ENCODE measurements around the gene LYPLAL1. TPM values are rescaled to one million over a fixed set of nuclear protein-coding genes. Genes with fewer than 3 reads are reported as not detected.

LYPLAL1 gene
- total and polyA plus RNA-seq, 2 of the 8 experiments (the other 6 are each of a cell fraction or from before 2014, with no cell fraction given): 6.3 to 23.8 TPM

GRCh38 chr1:219257751-219258150, 84.1 kb downstream of the LYPLAL1 start:
- no peak overlapping the region for H2BK20ac ChIP-seq (ENCODE audit: low read length)
- no peak overlapping the region for H2BK12ac ChIP-seq (ENCODE audit: low read depth, low read length)
- no peak overlapping the region for H3K4ac ChIP-seq (replicated peaks; ENCODE audit: insufficient read length, low read depth, low read length)
- H3K27me3 ChIP-seq (replicated peaks in 1 of 4; ENCODE audit: control insufficient read depth in 3 of 4, extremely low read depth in 1 of 4, insufficient read depth in 3 of 4, low read length in 3 of 4): no peaks in the 10 kb centered on the region
- no peak for FAIRE-seq
- no peak overlapping the region for H3K18ac ChIP-seq (ENCODE audit: extremely low read depth, low read length)
- H4K20me1 ChIP-seq (replicated peaks in 1 of 2; ENCODE audit: control insufficient read depth in 1 of 2, insufficient read depth in 2 of 2, low read length in 2 of 2): no peaks in the 10 kb centered on the region
- H3K9ac ChIP-seq (replicated peaks in 1 of 4; ENCODE audit: extremely low read depth in 1 of 4, low read depth in 3 of 4, low read length in 3 of 4): no peak overlapping the region
- no peak overlapping the region for H4K91ac ChIP-seq (replicated peaks; ENCODE audit: insufficient read length, low read length)
- H3K36me3 ChIP-seq (ENCODE audit: control insufficient read depth in 2 of 4, insufficient read depth in 4 of 4, low read length in 3 of 4): no peaks in the 10 kb centered on the region; a peak in 1 of 8 replicates
- TF ChIP-seq NRF1 (IDR thresholded peaks at IDR 0.05; ENCODE audit: low read depth, low read length): no peak
- no peak for TF ChIP-seq MAFK (IDR thresholded peaks at IDR 0.05; ENCODE audit: low read depth, low read length)
- TF ChIP-seq SP1 (IDR thresholded peaks at IDR 0.05; ENCODE audit: low read depth, low read length): no peak
- CTCF ChIA-PET (ENCODE audit: partially characterized antibody): no interaction called here
- no peak overlapping the region for H3K23ac ChIP-seq (ENCODE audit: insufficient read length)
- H3K9me3 ChIP-seq (ENCODE audit: insufficient read depth in 2 of 2, low read depth in 1 of 2, low read length in 1 of 2): no peaks in the 10 kb centered on the region
- H3K79me1 ChIP-seq (ENCODE audit: low read depth, low read length): no peaks in the 10 kb centered on the region
- H3K4me2 ChIP-seq (ENCODE audit: insufficient read depth in 1 of 2, low read depth in 2 of 2, low read length in 2 of 2): no peak overlapping the region
- no peak overlapping the region for H3K4me3 ChIP-seq (ENCODE audit: extremely low read depth in 1 of 4, insufficient read depth in 2 of 4, low read depth in 3 of 4, low read length in 4 of 4)
- no peak overlapping the region for H3K27ac ChIP-seq (ENCODE audit: low read depth, low read length)
- H2BK5ac ChIP-seq (ENCODE audit: low read depth, low read length): no peak overlapping the region
- H4K5ac ChIP-seq (ENCODE audit: insufficient read length, low read depth, low read length): no peak overlapping the region
- POLR2A ChIA-PET (ENCODE audit: partially characterized antibody): no interaction called here
- H3K23me2 ChIP-seq (ENCODE audit: low read depth, low read length): no peaks in the 10 kb centered on the region
- H3K56ac ChIP-seq (replicated peaks; ENCODE audit: insufficient read length, low read depth, low read length): no peak overlapping the region
- DNase-seq (ENCODE audit: low read depth in 1 of 2, low spot score in 2 of 2): no peak
- H4K8ac ChIP-seq (ENCODE audit: extremely low read depth, insufficient read depth, low read length): no peak overlapping the region
- H2BK15ac ChIP-seq (ENCODE audit: low read length): no peak overlapping the region
- no peak overlapping the region for H2AK5ac ChIP-seq (ENCODE audit: low read depth, low read length)
- no peak overlapping the region for H3K14ac ChIP-seq (ENCODE audit: insufficient read length)
- no peak overlapping the region for H2BK120ac ChIP-seq (replicated peaks; ENCODE audit: low read depth, low read length)
- H3K4me1 ChIP-seq (replicated peaks in 1 of 4; ENCODE audit: control insufficient read depth in 3 of 4, insufficient read depth in 4 of 4, low read length in 3 of 4): no peaks in the 10 kb centered on the region
- H2AFZ ChIP-seq (ENCODE audit: low read length): no peak overlapping the region
- no peaks in the 10 kb centered on the region for H3K79me2 ChIP-seq (ENCODE audit: control insufficient read depth in 1 of 2, insufficient read depth in 2 of 2, low read length in 2 of 2)
- WGBS, 2 experiments (ENCODE audit: extremely low coverage in 1 of 2, insufficient coverage in 1 of 2, insufficient read length in 1 of 2, insufficient replicate concordance in 2 of 2, low coverage in 1 of 2, low lambda C conversion rate in 2 of 2, missing lambda C conversion rate in 1 of 2): 46% methylated on average over 2 of the region's 2 CpGs; no CpG with 5 or more reads in 1 of the 2 experiments

Measured in H1 (cell line).